ENCODE results near the gene PAX6.

Gene PAX6

GRCh38 chr11:31810779-31811647 is at the start of gene PAX6:
Gene PAX6 (minus strand): TSS chr11:31811322. CDS start chr11:31806411, 4,911 bp downstream.
- DNase-seq: no peak

GRCh38 chr11:31860391-31860790 is 49.3 kb upstream of the PAX6 start:
- no peak for DNase-seq

GRCh38 chr11:31856248-31856647 is 45.1 kb upstream of the PAX6 start:
- no peak for DNase-seq

- DNase-seq: no peak
Measured at GRCh38 chr11:31855466-31855865, 44.3 kb upstream of the PAX6 start.

- no peak for DNase-seq
Measured at GRCh38 chr11:31850365-31850764, 39.2 kb upstream of the PAX6 start.

GRCh38 chr11:31847761-31848160 is 36.6 kb upstream of the PAX6 start:
- no peak for DNase-seq

GRCh38 chr11:31845331-31845730 is 34.2 kb upstream of the PAX6 start:
- DNase-seq: no peak

GRCh38 chr11:31844351-31844750 is 33.2 kb upstream of the PAX6 start:
- no peak for DNase-seq

- DNase-seq: no peak
Measured at GRCh38 chr11:31841435-31841834, 30.3 kb upstream of the PAX6 start.

- DNase-seq: no peak
Measured at GRCh38 chr11:31834237-31834636, 23.1 kb upstream of the PAX6 start.

GRCh38 chr11:31830406-31830805 is 19.3 kb upstream of the PAX6 start:
- DNase-seq: no peak

GRCh38 chr11:31828217-31828616 is 17.1 kb upstream of the PAX6 start:
- no peak for DNase-seq

- no peak for DNase-seq
Measured at GRCh38 chr11:31827455-31828206, 16.5 kb upstream of the PAX6 start.

- no peak for DNase-seq
Measured at GRCh38 chr11:31826536-31827438, 15.7 kb upstream of the PAX6 start.

GRCh38 chr11:31825838-31826484 is 14.8 kb upstream of the PAX6 start:
- no peak for DNase-seq

GRCh38 chr11:31824879-31825837 is 14.0 kb upstream of the PAX6 start:
- no peak for DNase-seq

- no peak for DNase-seq
Measured at GRCh38 chr11:31824332-31824878, 13.3 kb upstream of the PAX6 start.

- no peak for DNase-seq
Measured at GRCh38 chr11:31823644-31824331, 12.7 kb upstream of the PAX6 start.

- DNase-seq: no peak
Measured at GRCh38 chr11:31822927-31823643, 12.0 kb upstream of the PAX6 start.

Data from cortex of kidney (tissue), 1 donor.